Measurements from ENCODE around the gene TRAPPC3. TPM values are rescaled to one million over a fixed set of nuclear protein-coding genes. Genes with fewer than 3 reads are reported as not detected.

Gene TRAPPC3
- total and polyA plus RNA-seq, 9 of the 15 experiments (the other 6 are each of a cell fraction or from before 2014, with no cell fraction given): 20.6 to 141 (median 112) TPM

GRCh38 chr1:36155408-36156328, 6.4 kb upstream of the TRAPPC3 start, which contains the start of gene MAP7D1 (continued):
- TF ChIP-seq MGA (IDR thresholded peaks at IDR 0.05) (no peak), ELF1 (tag; IDR thresholded peaks at IDR 0.05) (no peak), TCF7L2 (IDR thresholded peaks at IDR 0.05; ENCODE audit: low read depth, low read length) (peak; percentile 86), POLR2AphosphoS2 (IDR thresholded peaks at IDR 0.05; ENCODE audit: low read length) (no peak), NCOR1 (IDR thresholded peaks at IDR 0.05) (no peak; the same call in 1 of the 2 replicates), TFAM (CRISPR knock-in tag; conservative IDR thresholded peaks at IDR 0.05) (no peak), BRD4 (IDR thresholded peaks at IDR 0.05) (0 out of 2 replicates have a peak, but pooled peaks have one; percentile 43), GATAD2B (IDR thresholded peaks at IDR 0.05; ENCODE audit: borderline replicate concordance) (peak; percentile 97), ZNF780A (CRISPR knock-in tag; IDR thresholded peaks at IDR 0.05) (no peak), MCM2 (IDR thresholded peaks at IDR 0.05; ENCODE audit: low read depth) (no peak), JUNB (CRISPR knock-in tag; conservative IDR thresholded peaks at IDR 0.05) (peak; percentile 93), TOE1 (IDR thresholded peaks at IDR 0.05; ENCODE audit: borderline replicate concordance) (peak; percentile 39; the same call in 1 of the 2 replicates), TOE1 (CRISPR knock-in tag; IDR thresholded peaks at IDR 0.05; ENCODE audit: borderline replicate concordance, low read depth) (no peak), NR1H2 (CRISPR knock-in tag; IDR thresholded peaks at IDR 0.05) (no peak), PKNOX1 (IDR thresholded peaks at IDR 0.05) (no peak; the same call in 1 of the 2 replicates), RBFOX2 (IDR thresholded peaks at IDR 0.05; ENCODE audit: low read depth, low read length) (peak; percentile 88), C11orf30 (IDR thresholded peaks at IDR 0.05; ENCODE audit: low read depth) (no peak)

All from K562 (cell line).